A549 (cell line): ENCODE measurements around the gene TRPC3. TPM values are rescaled to one million over a fixed set of nuclear protein-coding genes. Genes with fewer than 3 reads are reported as not detected.

Source experiments
- ATAC-seq, 2 experiments: fragments of 200-7000 bp in 1 of 2; fragments of >200 bp in 1 of 2; cut with Nextera tagmentation in 1 of 2; cut with Tn5 transposase in 1 of 2; 3 replicates each; pipeline versions ENCODE4 v1.8.0 to v1.9.1; 2018 to 2020; ENCODE audit warnings: mild to moderate bottlenecking in 1 of 2, moderate library complexity in 1 of 2
- CTCF ChIA-PET: fragments of 300-600 bp; sonication (Branson Sonifier 250); formaldehyde crosslinking; extraction: SDS; loops from one replicate; lab custom pipeline; 2021; ENCODE audit warnings: antibody characterized with exemption, inconsistent platforms; lab: Yijun Ruan, JAX
- POLR2A ChIA-PET: fragments of 350-600 bp; formaldehyde crosslinking; extraction: SDS; loops from one replicate; lab custom pipeline; 2021; ENCODE audit warnings: antibody characterized with exemption, inconsistent platforms; lab: Yijun Ruan, JAX
- DNase-seq, 2 experiments: peaks; one replicate each; pipeline versions ENCODE4 v3.0.0 to v3.0.0-alpha.2; 2011 to 2016; ENCODE audit warnings: low read depth in 1 of 2, low spot score in 1 of 2
- FAIRE-seq: peaks from 2 replicates; lab custom pipeline; 2011; peaks lifted over from hg19 to GRCh38; lab: Jason Lieb, UNC
- H3K27ac ChIP-seq, 2 experiments: fragments of >200 bp; sonication (Bioruptor Twin); formaldehyde crosslinking; 3 replicates each; pipeline ENCODE4 v1.5.1; 2016 to 2017
- H3K4me1 ChIP-seq: fragments of >200 bp; sonication (Bioruptor Twin); formaldehyde crosslinking; 3 replicates; pipeline ENCODE4 v1.6.1; 2016
- H3K4me2 ChIP-seq: fragments of >200 bp; sonication (Bioruptor Twin); formaldehyde crosslinking; 3 replicates; pipeline ENCODE4 v1.6.1; 2016
- H3K4me3 ChIP-seq: fragments of >200 bp; sonication (Bioruptor Twin); formaldehyde crosslinking; 3 replicates; pipeline ENCODE4 v1.5.1; 2016
- H3K9me3 ChIP-seq: fragments of >200 bp; sonication (Bioruptor Twin); formaldehyde crosslinking; 3 replicates; pipeline ENCODE4 v1.6.1; 2016
- CHD4 ChIP-seq: fragments of 200-600 bp; sonication (generic); IDR thresholded peaks from 2 replicates; pipeline ENCODE4 v1.6.1; 2016; ENCODE audit warnings: antibody characterized with exemption, mild to moderate bottlenecking, borderline replicate concordance
- CTCF ChIP-seq: fragments of >200 bp; sonication (Bioruptor Twin); formaldehyde crosslinking; IDR thresholded peaks from 3 replicates; pipeline ENCODE4 v1.5.1; 2016
- E2F6 ChIP-seq: IDR thresholded peaks from 2 replicates; pipeline ENCODE4 v1.6.1; 2012; ENCODE audit warnings: low read depth, borderline replicate concordance
- ELK1 ChIP-seq: fragments of 150-350 bp; IDR thresholded peaks from 2 replicates; pipeline ENCODE4 v1.6.1; 2014; ENCODE audit warnings: low read depth, mild to moderate bottlenecking, low read length
- HOXA7 ChIP-seq: fragments of 250-450 bp; sonication (Bioruptor Pico); IDR thresholded peaks from 2 replicates; pipeline ENCODE4 v1.5.0; 2020; ENCODE audit warnings: mild to moderate bottlenecking, moderate library complexity
- JUN ChIP-seq, 2 experiments: fragments of >200 bp; sonication (Bioruptor Twin); formaldehyde crosslinking; IDR thresholded peaks; 2 replicates in 1 of 2; 3 replicates in 1 of 2; pipeline ENCODE4 v1.6.1; 2016 to 2017
- MAFK ChIP-seq: fragments of 450-650 bp; IDR thresholded peaks from 2 replicates; pipeline ENCODE4 v1.6.1; 2014; ENCODE audit not compliant: partially characterized antibody
- MAX ChIP-seq: IDR thresholded peaks from 2 replicates; pipeline ENCODE4 v1.6.1; 2012
- NFE2L2 ChIP-seq: fragments of 150-350 bp; conservative IDR thresholded peaks from 2 replicates; pipeline ENCODE4 v1.6.1; 2014; ENCODE audit warnings: low read length
- POLR2A ChIP-seq: IDR thresholded peaks from 2 replicates; pipeline ENCODE4 v1.6.1; 2012; ENCODE audit warnings: mild to moderate bottlenecking, low read length
- POLR2AphosphoS2 ChIP-seq: conservative IDR thresholded peaks from 2 replicates; pipeline ENCODE4 v1.6.1; 2012; ENCODE audit warnings: low read length, improper control_type of control experiment, inconsistent platforms
- RAD21 ChIP-seq, 2 experiments: fragments of >200 bp in 1 of 2; sonication (Bioruptor Twin) in 1 of 2; formaldehyde crosslinking in 1 of 2; IDR thresholded peaks in 1 of 2; conservative IDR thresholded peaks in 1 of 2; 2 replicates in 1 of 2; 3 replicates in 1 of 2; pipeline ENCODE4 v1.6.1; 2012 to 2018; ENCODE audit warnings: inconsistent platforms in 1 of 2
- RARB ChIP-seq: fragments of 250-450 bp; sonication (Bioruptor Pico); IDR thresholded peaks from 2 replicates; pipeline ENCODE4 v1.8.0; 2021; ENCODE audit warnings: mild to moderate bottlenecking, moderate library complexity
- SREBF2 ChIP-seq: fragments of 450-650 bp; IDR thresholded peaks from 2 replicates; pipeline ENCODE4 v1.6.1; 2014; ENCODE audit warnings: mild to moderate bottlenecking, moderate library complexity
- TFCP2L1 ChIP-seq: fragments of 250-450 bp; sonication (Bioruptor Pico); IDR thresholded peaks from 2 replicates; pipeline ENCODE4 v1.5.0; 2021; ENCODE audit warnings: mild to moderate bottlenecking
- TP53 ChIP-seq: fragments of 250-450 bp; sonication (Bioruptor Pico); IDR thresholded peaks from 2 replicates; pipeline ENCODE4 v1.5.0; 2021; ENCODE audit warnings: mild to moderate bottlenecking, moderate library complexity
- ZFP36 ChIP-seq: fragments of 450-650 bp; IDR thresholded peaks from 2 replicates; pipeline ENCODE4 v1.6.1; 2014; ENCODE audit warnings: borderline replicate concordance; ENCODE audit not compliant: partially characterized antibody
- ZSCAN20 ChIP-seq: fragments of 250-450 bp; sonication (Bioruptor Pico); IDR thresholded peaks from 2 replicates; pipeline ENCODE4 v1.8.0; 2022; ENCODE audit warnings: mild to moderate bottlenecking, moderate library complexity
- WGBS: methylation state at CpG from one replicate; pipeline ENCODE4 v1.1.6; 2017; ENCODE audit errors: missing lambda C conversion rate; 5-methylcytosine and 5-hydroxymethylcytosine counted together
- polyA plus RNA-seq, 4 experiments: library from polyadenylated mRNA; depleted of rRNA in 3 of 4; stranded (reverse); fragments of >200 nt; fragmentation: RNase III in 1 of 4; extraction: RNeasy Plus Mini Kit Qiagen cat#74134 plus additional on column Dnase treatment in 1 of 4; gene quantifications; 2 replicates in 3 of 4; 3 replicates in 1 of 4; pipeline ENCODE4 v1.2.3, GENCODE V29; 2011 to 2017
- TF ChIP-seq, protein P1 (sequence below): fragments of 450-650 bp; IDR thresholded peaks from 2 replicates; pipeline ENCODE4 v1.6.1; 2014; ENCODE audit warnings: antibody characterized with exemption
- TF ChIP-seq, protein P2 (sequence below): IDR thresholded peaks from 2 replicates; pipeline ENCODE4 v1.6.1; 2012
- TF ChIP-seq, protein P3 (sequence below): fragments of >200 bp; sonication (Bioruptor Twin); formaldehyde crosslinking; IDR thresholded peaks from 2 replicates; pipeline ENCODE4 v1.6.1; 2016
- TF ChIP-seq, protein P4 (sequence below): fragments of 200-600 bp; sonication (generic); IDR thresholded peaks from 2 replicates; pipeline ENCODE4 v1.6.1; 2016; ENCODE audit warnings: antibody characterized with exemption, mild to moderate bottlenecking, moderate library complexity

Gene TRPC3
- polyA plus RNA-seq, 2 of the 4 experiments (the other 2 are of a cell fraction): 0.03 to 0.04 TPM

DNA sequence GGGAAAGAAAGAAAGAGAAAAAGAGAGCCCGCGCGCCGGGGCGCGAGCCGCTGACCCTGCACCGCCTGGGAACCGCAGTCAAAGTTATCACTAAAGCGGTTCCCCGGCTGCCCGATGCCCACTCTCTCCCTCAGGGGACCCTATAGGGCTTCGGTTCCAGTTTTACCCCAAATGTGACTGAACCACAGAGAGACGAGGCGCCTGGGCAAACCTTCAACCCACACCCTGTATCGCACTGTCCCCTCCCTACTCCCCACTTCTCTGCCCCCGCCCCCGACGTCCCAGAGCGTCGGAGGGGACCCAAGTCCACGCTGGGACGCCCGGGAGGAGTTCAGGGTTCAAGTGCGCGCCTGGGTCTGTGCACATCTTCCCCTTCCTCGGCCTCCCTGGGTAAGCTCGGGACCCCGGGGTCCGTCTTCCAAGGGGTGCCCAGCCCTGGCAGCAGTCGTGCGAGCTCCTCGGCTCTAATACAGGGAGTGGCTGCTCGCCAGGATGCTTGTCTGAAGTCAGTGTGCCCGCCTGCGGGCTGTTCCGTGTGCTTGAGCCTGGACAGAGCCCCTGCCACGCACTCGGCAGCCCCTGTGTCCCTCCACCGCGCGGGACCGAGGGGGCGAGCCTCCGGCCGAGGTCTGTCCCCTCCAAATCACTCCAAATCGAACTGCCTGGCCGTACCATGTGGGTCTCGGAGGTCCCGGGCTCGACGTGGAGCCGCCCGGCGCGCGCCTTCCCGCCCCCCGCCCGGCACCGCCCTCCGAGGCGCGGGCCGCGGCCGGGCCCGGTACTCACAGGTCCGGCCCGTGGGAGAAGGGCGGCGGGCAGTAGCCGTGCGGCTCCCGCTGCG, 960 bp downstream of the TRPC3 start:
- CTCF ChIA-PET: interaction anchor here (0.5 to 1.6 kb wide), 5 partner anchors 10 to 625 kb away, joined by 3 to 5 read pairs (median 3); no protein-coding TSS in a partner anchor
- H3K27ac ChIP-seq: peak overlapping the region in 1 of 2 experiments; percentile 64; a peak in 3 of 6 replicates
- H3K9me3 ChIP-seq: no peaks in the 10 kb centered on the region
- 0% methylated on average over 16 of the region's 76 CpGs for WGBS
- FAIRE-seq: no peak
- no peaks in the 10 kb centered on the region for H3K4me1 ChIP-seq
- peak in 1 of 2 experiments; percentile 13 for DNase-seq
- TF ChIP-seq JUN (IDR thresholded peaks at IDR 0.05) (no peak), ZFP36 (no peak), ELK1 (no peak), TFCP2L1 (no peak), TP53 (CRISPR knock-in tag) (no peak), NFE2L2 (no peak)
- peak overlapping the region; percentile 59 for H3K4me3 ChIP-seq
- peak; percentile 63 to 66 for ATAC-seq
- POLR2A ChIA-PET: no interaction called here
- peak overlapping the region; percentile 94 for H3K4me2 ChIP-seq

DNA sequence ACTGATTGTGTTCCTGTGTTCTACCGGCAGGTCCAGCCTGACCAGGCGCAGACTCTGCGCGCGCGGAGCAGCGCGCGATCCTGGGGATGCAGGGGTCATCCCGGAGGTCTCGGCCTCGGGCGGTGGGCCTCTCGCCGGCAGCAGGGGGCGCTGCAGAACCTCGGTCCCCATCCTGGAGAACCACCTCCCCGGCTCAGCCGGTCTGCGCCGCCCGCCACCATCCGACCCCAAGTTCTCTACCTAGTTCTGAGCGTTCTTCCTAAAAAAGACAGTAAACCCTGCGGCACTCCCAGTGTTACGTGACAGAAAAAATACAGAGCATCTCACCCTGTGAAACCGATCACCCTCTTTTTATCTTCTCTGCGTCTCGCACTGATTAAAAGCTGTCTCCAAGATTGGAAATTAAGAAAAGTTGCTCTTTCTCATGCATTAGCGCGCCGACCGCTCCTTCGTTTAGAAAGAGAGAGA, 1.6 kb downstream of the TRPC3 start:
- H3K4me1 ChIP-seq: no peaks in the 10 kb centered on the region
- H3K27ac ChIP-seq: no peak overlapping the region
- 1% methylated on average over 19 of the region's 34 CpGs for WGBS
- DNase-seq (peak; percentile 54 to 55), FAIRE-seq (no peak), ATAC-seq (peak; percentile 88 to 96)
- peak overlapping the region; percentile 94 for H3K4me2 ChIP-seq
- CTCF ChIA-PET: interaction anchor here (0.5 to 1.6 kb wide), 5 partner anchors 10 to 626 kb away, joined by 3 to 5 read pairs (median 3); no protein-coding TSS in a partner anchor
- POLR2A ChIA-PET: no interaction called here
- H3K9me3 ChIP-seq: no peaks in the 10 kb centered on the region
- peak overlapping the region; percentile 59 for H3K4me3 ChIP-seq
- TF ChIP-seq MAFK (no peak), E2F6 (no peak), POLR2A (no peak), POLR2AphosphoS2 (no peak), SREBF2 (no peak), ZFP36 (no peak), MAX (0 out of 2 replicates have a peak, but pooled peaks have one; percentile 8), CTCF (peak; percentile 62), ZSCAN20 (no peak), NFE2L2 (no peak), HOXA7 (CRISPR knock-in tag) (no peak), ELK1 (no peak), RAD21 (conservative IDR thresholded peaks at IDR 0.05 in 1 of 2, IDR thresholded peaks at IDR 0.05 in 1 of 2) (peak; percentile 46 to 60; a peak in 4 of 5 replicates), CHD4 (no peak), RARB (no peak)
- TF ChIP-seq, protein P1, sequence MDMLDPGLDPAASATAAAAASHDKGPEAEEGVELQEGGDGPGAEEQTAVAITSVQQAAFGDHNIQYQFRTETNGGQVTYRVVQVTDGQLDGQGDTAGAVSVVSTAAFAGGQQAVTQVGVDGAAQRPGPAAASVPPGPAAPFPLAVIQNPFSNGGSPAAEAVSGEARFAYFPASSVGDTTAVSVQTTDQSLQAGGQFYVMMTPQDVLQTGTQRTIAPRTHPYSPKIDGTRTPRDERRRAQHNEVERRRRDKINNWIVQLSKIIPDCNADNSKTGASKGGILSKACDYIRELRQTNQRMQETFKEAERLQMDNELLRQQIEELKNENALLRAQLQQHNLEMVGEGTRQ: no peak
- TF ChIP-seq, protein P2, sequence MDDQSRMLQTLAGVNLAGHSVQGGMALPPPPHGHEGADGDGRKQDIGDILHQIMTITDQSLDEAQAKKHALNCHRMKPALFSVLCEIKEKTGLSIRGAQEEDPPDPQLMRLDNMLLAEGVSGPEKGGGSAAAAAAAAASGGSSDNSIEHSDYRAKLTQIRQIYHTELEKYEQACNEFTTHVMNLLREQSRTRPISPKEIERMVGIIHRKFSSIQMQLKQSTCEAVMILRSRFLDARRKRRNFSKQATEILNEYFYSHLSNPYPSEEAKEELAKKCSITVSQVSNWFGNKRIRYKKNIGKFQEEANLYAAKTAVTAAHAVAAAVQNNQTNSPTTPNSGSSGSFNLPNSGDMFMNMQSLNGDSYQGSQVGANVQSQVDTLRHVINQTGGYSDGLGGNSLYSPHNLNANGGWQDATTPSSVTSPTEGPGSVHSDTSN: no peak
- TF ChIP-seq, protein P3, sequence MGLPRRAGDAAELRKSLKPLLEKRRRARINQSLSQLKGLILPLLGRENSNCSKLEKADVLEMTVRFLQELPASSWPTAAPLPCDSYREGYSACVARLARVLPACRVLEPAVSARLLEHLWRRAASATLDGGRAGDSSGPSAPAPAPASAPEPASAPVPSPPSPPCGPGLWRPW: no peak
- TF ChIP-seq, protein P4, sequence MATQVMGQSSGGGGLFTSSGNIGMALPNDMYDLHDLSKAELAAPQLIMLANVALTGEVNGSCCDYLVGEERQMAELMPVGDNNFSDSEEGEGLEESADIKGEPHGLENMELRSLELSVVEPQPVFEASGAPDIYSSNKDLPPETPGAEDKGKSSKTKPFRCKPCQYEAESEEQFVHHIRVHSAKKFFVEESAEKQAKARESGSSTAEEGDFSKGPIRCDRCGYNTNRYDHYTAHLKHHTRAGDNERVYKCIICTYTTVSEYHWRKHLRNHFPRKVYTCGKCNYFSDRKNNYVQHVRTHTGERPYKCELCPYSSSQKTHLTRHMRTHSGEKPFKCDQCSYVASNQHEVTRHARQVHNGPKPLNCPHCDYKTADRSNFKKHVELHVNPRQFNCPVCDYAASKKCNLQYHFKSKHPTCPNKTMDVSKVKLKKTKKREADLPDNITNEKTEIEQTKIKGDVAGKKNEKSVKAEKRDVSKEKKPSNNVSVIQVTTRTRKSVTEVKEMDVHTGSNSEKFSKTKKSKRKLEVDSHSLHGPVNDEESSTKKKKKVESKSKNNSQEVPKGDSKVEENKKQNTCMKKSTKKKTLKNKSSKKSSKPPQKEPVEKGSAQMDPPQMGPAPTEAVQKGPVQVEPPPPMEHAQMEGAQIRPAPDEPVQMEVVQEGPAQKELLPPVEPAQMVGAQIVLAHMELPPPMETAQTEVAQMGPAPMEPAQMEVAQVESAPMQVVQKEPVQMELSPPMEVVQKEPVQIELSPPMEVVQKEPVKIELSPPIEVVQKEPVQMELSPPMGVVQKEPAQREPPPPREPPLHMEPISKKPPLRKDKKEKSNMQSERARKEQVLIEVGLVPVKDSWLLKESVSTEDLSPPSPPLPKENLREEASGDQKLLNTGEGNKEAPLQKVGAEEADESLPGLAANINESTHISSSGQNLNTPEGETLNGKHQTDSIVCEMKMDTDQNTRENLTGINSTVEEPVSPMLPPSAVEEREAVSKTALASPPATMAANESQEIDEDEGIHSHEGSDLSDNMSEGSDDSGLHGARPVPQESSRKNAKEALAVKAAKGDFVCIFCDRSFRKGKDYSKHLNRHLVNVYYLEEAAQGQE: no peak
